BLaER1 (cell line): ENCODE results near the gene POLN.

Experiments
- H3K27ac ChIP-seq: shearing (Covaris generic); formaldehyde crosslinking; 2 replicates; pipeline ENCODE4 v1.8.1; 2022
- H3K27me3 ChIP-seq: shearing (Covaris generic); formaldehyde crosslinking; 2 replicates; pipeline ENCODE4 v1.8.1; 2022
- H3K36me3 ChIP-seq: shearing (Covaris generic); formaldehyde crosslinking; 2 replicates; pipeline ENCODE4 v1.8.1; 2022
- H3K4me1 ChIP-seq: shearing (Covaris generic); formaldehyde crosslinking; 2 replicates; pipeline ENCODE4 v1.8.1; 2022
- H3K4me2 ChIP-seq: shearing (Covaris generic); formaldehyde crosslinking; 2 replicates; pipeline ENCODE4 v1.8.1; 2022
- H3K4me3 ChIP-seq: shearing (Covaris generic); formaldehyde crosslinking; 2 replicates; pipeline ENCODE4 v1.8.1; 2022
- H3K9ac ChIP-seq: shearing (Covaris generic); formaldehyde crosslinking; 2 replicates; pipeline ENCODE4 v1.8.1; 2022
- H3K9me3 ChIP-seq: shearing (Covaris generic); formaldehyde crosslinking; 2 replicates; pipeline ENCODE4 v1.8.1; 2022
- H4K20me1 ChIP-seq: shearing (Covaris generic); formaldehyde crosslinking; 2 replicates; pipeline ENCODE4 v1.8.1; 2022
- Cebpa-rat ChIP-seq: shearing (Covaris generic); IDR thresholded peaks from 2 replicates; pipeline ENCODE4 v1.8.1; 2022

Gene POLN

GRCh38 chr4:2285613-2286381 lies 43.9 kb upstream of the POLN start:
- Histone ChIP-seq H3K4me1 (peaks cover 60% of the 10 kb centered on the region), H3K27me3 (no peaks in the 10 kb centered on the region), H3K9me3 (no peaks in the 10 kb centered on the region), H3K27ac (0 out of 2 replicates have a peak overlapping the region, but pooled peaks have one; percentile 30), H3K36me3 (no peaks in the 10 kb centered on the region), H3K9ac (no peak overlapping the region), H4K20me1 (no peaks in the 10 kb centered on the region), H3K4me2 (peak overlapping the region; percentile 31), H3K4me3 (no peak overlapping the region)
- no peak for TF ChIP-seq Cebpa-rat

- TF ChIP-seq Cebpa-rat = no peak
- no peaks in the 10 kb centered on the region for H4K20me1 ChIP-seq
- H3K4me1 ChIP-seq = peaks cover 60% of the 10 kb centered on the region
- H3K9me3 ChIP-seq = no peaks in the 10 kb centered on the region
- no peaks in the 10 kb centered on the region for H3K36me3 ChIP-seq
- no peak overlapping the region for H3K9ac ChIP-seq
- peak overlapping the region; percentile 31 for H3K4me2 ChIP-seq
- H3K27ac ChIP-seq = 0 out of 2 replicates have a peak overlapping the region, but pooled peaks have one; percentile 30
- no peak overlapping the region for H3K4me3 ChIP-seq
- H3K27me3 ChIP-seq = no peaks in the 10 kb centered on the region
Observed at GRCh38 chr4:2284934-2285612, 43.2 kb upstream of the POLN start.

- Histone ChIP-seq H3K27ac (no peak overlapping the region), H3K27me3 (no peaks in the 10 kb centered on the region), H3K9me3 (no peaks in the 10 kb centered on the region), H3K4me3 (no peak overlapping the region), H3K4me2 (no peak overlapping the region), H3K36me3 (no peaks in the 10 kb centered on the region), H4K20me1 (no peaks in the 10 kb centered on the region), H3K9ac (no peak overlapping the region), H3K4me1 (peaks cover 60% of the 10 kb centered on the region)
- TF ChIP-seq Cebpa-rat = no peak
Observed at GRCh38 chr4:2284161-2284933, 42.4 kb upstream of the POLN start.

- TF ChIP-seq Cebpa-rat = no peak
Observed at GRCh38 chr4:2283199-2283711, 41.3 kb upstream of the POLN start.

GRCh38 chr4:2281575-2282343 lies 39.8 kb upstream of the POLN start:
- no peak overlapping the region; the same call in 1 of the 2 replicates for H3K4me3 ChIP-seq
- peak overlapping the region; percentile 80 for H3K4me2 ChIP-seq
- no peaks in the 10 kb centered on the region for H3K9me3 ChIP-seq
- no peaks in the 10 kb centered on the region for H3K36me3 ChIP-seq
- TF ChIP-seq Cebpa-rat = no peak
- H4K20me1 ChIP-seq = no peaks in the 10 kb centered on the region
- H3K27ac ChIP-seq = peak overlapping the region; percentile 82
- peaks cover 52% of the 10 kb centered on the region for H3K4me1 ChIP-seq
- H3K27me3 ChIP-seq = no peaks in the 10 kb centered on the region
- H3K9ac ChIP-seq = peak overlapping the region; percentile 51

More at GRCh38 chr4:2283199-2283711, 41.3 kb upstream of the POLN start:
- Histone ChIP-seq H3K36me3 (no peaks in the 10 kb centered on the region), H3K27ac (no peak overlapping the region), H4K20me1 (no peaks in the 10 kb centered on the region), H3K4me1 (peaks cover 53% of the 10 kb centered on the region), H3K4me3 (no peak overlapping the region), H3K9ac (no peak overlapping the region), H3K4me2 (no peak overlapping the region), H3K27me3 (no peaks in the 10 kb centered on the region), H3K9me3 (no peaks in the 10 kb centered on the region)

GRCh38 chr4:2280531-2281300 lies 38.8 kb upstream of the POLN start:
- H4K20me1 ChIP-seq = no peaks in the 10 kb centered on the region
- no peaks in the 10 kb centered on the region for H3K36me3 ChIP-seq
- peaks cover 53% of the 10 kb centered on the region for H3K4me1 ChIP-seq
- no peak for TF ChIP-seq Cebpa-rat
- no peak overlapping the region for H3K4me3 ChIP-seq
- H3K9ac ChIP-seq = no peak overlapping the region; the same call in 1 of the 2 replicates
- no peaks in the 10 kb centered on the region for H3K27me3 ChIP-seq
- H3K9me3 ChIP-seq = no peaks in the 10 kb centered on the region
- peak overlapping the region; percentile 82 for H3K27ac ChIP-seq
- H3K4me2 ChIP-seq = peak overlapping the region; percentile 80

- TF ChIP-seq Cebpa-rat = no peak
- no peaks in the 10 kb centered on the region for H3K9me3 ChIP-seq
- no peaks in the 10 kb centered on the region for H3K36me3 ChIP-seq
- H4K20me1 ChIP-seq = no peaks in the 10 kb centered on the region
- no peaks in the 10 kb centered on the region for H3K27me3 ChIP-seq
- no peak overlapping the region for H3K4me3 ChIP-seq
- H3K4me2 ChIP-seq = no peak overlapping the region
- peaks cover 51% of the 10 kb centered on the region for H3K4me1 ChIP-seq
- no peak overlapping the region for H3K27ac ChIP-seq
- no peak overlapping the region for H3K9ac ChIP-seq
Observed at GRCh38 chr4:2277956-2278355, 36.0 kb upstream of the POLN start.

GRCh38 chr4:2276581-2277325 lies 34.8 kb upstream of the POLN start:
- Histone ChIP-seq H4K20me1 (no peaks in the 10 kb centered on the region), H3K4me1 (peaks cover 48% of the 10 kb centered on the region), H3K4me2 (no peak overlapping the region), H3K27me3 (no peaks in the 10 kb centered on the region), H3K9me3 (no peaks in the 10 kb centered on the region), H3K4me3 (no peak overlapping the region), H3K9ac (no peak overlapping the region), H3K27ac (no peak overlapping the region), H3K36me3 (no peaks in the 10 kb centered on the region)
- no peak for TF ChIP-seq Cebpa-rat
